GM18858 (cell line): ENCODE measurements around the gene OR1J1.

Source experiments
- ATAC-seq: cut with Tn5 transposase; IDR thresholded peaks from one replicate; pipeline ENCODE4 v1.9.1; 2021; ENCODE audit not compliant: unreplicated experiment

OR1J1 gene

GRCh38 chr9:122477826-122478225 lies at the start of gene OR1J1:
Gene OR1J1, minus strand, starts transcription at chr9:122477926. Its CDS starts 0 bp downstream, at chr9:122477926.
- no peak for ATAC-seq

- ATAC-seq: no peak
Observed at GRCh38 chr9:122527193-122527592, 49.5 kb upstream of the OR1J1 start, which contains the start of gene OR1N1. Gene OR1N1, minus strand, starts transcription at chr9:122527293. Its CDS starts 0 bp downstream, at chr9:122527293.

- ATAC-seq: no peak
Observed at GRCh38 chr9:122526602-122527001, 48.9 kb upstream of the OR1J1 start.

GRCh38 chr9:122519376-122519775 lies 41.6 kb upstream of the OR1J1 start:
- no peak for ATAC-seq

- no peak for ATAC-seq
Observed at GRCh38 chr9:122518841-122519240, 41.1 kb upstream of the OR1J1 start, which contains the start of gene OR1J4. Gene OR1J4, plus strand, starts transcription at chr9:122519141. Its CDS starts 0 bp downstream, at chr9:122519141.

- no peak for ATAC-seq
Observed at GRCh38 chr9:122518226-122518625, 40.5 kb upstream of the OR1J1 start.

- no peak for ATAC-seq
Observed at GRCh38 chr9:122510502-122510901, 32.8 kb upstream of the OR1J1 start, which contains the start of gene OR1J2. Gene OR1J2, plus strand, starts transcription at chr9:122510802. Its CDS starts 0 bp downstream, at chr9:122510802.

- no peak for ATAC-seq
Observed at GRCh38 chr9:122506964-122507363, 29.2 kb upstream of the OR1J1 start.

- ATAC-seq: no peak
Observed at GRCh38 chr9:122498883-122499288, 21.2 kb upstream of the OR1J1 start.

GRCh38 chr9:122479062-122479461 lies 1.3 kb upstream of the OR1J1 start:
- ATAC-seq: no peak

- no peak for ATAC-seq
Observed at GRCh38 chr9:122477346-122477745, 380 bp downstream of the OR1J1 start.

GRCh38 chr9:122475717-122476116 lies 2.0 kb downstream of the OR1J1 start:
- no peak for ATAC-seq

GRCh38 chr9:122474561-122474960 lies 3.2 kb downstream of the OR1J1 start:
- no peak for ATAC-seq

GRCh38 chr9:122468735-122469134 lies 9.0 kb downstream of the OR1J1 start:
- ATAC-seq: no peak

GRCh38 chr9:122466456-122466855 lies 11.3 kb downstream of the OR1J1 start:
- ATAC-seq: no peak

GRCh38 chr9:122464633-122465567 lies 12.8 kb downstream of the OR1J1 start:
- peak; percentile 54 for ATAC-seq

GRCh38 chr9:122463828-122464632 lies 13.7 kb downstream of the OR1J1 start:
- ATAC-seq: no peak

GRCh38 chr9:122457787-122458186 lies 19.9 kb downstream of the OR1J1 start:
- no peak for ATAC-seq

- no peak for ATAC-seq
Observed at GRCh38 chr9:122456123-122456522, 21.6 kb downstream of the OR1J1 start.

- no peak for ATAC-seq
Observed at GRCh38 chr9:122453677-122454135, 24.0 kb downstream of the OR1J1 start.

- no peak for ATAC-seq
Observed at GRCh38 chr9:122446819-122447484, 30.8 kb downstream of the OR1J1 start.
